ENCODE results near the gene CTU2.

- TF ChIP-seq CTCF (IDR thresholded peaks at IDR 0.05; ENCODE audit: low read length) = no peak
- no peak for TF ChIP-seq EZH2 (IDR thresholded peaks at IDR 0.05; ENCODE audit: borderline replicate concordance, low read length)
These were observed 9.9 kb downstream of the CTU2 start for GRCh38 chr16:88716201-88716600.
